ENCODE data around the gene NR4A3. TPM values are rescaled to one million over a fixed set of nuclear protein-coding genes. Genes with fewer than 3 reads are reported as not detected.
A peak's percentile ranks its signal among the peaks of the same experiment; 100 is the strongest.

Gene NR4A3
- 1.3 and 2.1 TPM in 2 replicates for polyA plus RNA-seq (2012; rRNA removed)
- polyA plus RNA-seq (2012; cell fraction: cytosol; rRNA removed), result 0.67 and 1.8 TPM in 2 replicates
- 4.7 and 10.7 TPM in 2 replicates for polyA plus RNA-seq (2012; cell fraction: nucleus; rRNA removed)

DNA sequence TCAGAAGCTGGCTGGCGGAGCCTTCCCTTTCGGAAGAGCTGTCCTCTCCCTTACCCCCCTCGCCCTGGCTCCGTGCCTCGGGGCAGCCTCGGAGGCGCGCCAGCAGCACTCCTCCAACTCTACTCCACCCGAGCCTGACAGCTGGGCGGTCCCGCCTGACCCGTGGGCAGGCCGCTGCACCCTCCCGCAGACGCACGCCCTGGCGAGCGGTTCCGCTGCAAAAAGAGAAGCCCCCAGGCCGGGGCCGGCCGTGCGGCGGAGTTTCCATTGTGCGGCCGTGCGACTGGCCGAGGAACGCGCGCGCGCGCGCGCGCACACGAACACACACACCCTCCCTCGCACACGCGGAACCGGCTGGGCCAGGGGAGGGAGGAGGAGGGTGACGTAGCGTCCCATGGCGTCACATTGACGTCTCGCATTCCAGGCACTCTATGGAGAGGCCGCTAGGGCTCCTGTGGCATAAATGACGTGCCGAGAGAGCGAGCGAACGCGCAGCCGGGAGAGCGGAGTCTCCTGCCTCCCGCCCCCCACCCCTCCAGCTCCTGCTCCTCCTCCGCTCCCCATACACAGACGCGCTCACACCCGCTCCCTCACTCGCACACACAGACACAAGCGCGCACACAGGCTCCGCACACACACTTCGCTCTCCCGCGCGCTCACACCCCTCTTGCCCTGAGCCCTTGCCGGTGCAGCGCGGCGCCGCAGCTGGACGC lies at the start of gene NR4A3:
Gene NR4A3, plus strand, starts transcription at position 490 of the 713 bp plus-strand sequence. CDS start 6,158 bp downstream, outside the sequence.
- Histone ChIP-seq H2AFZ (ENCODE audit: low read depth) (peak within 1 kb of the TSS; percentile 84), H3K27me3 (ENCODE audit: insufficient read depth) (no peaks in the 10 kb centered on the region), H3K4me3 (ENCODE audit: low read depth in 2 of 2, low read length in 1 of 2) (peak within 1 kb of the TSS; percentile 91 to 97), H3K4me2 (peak within 1 kb of the TSS; percentile 95), H3K79me2 (ENCODE audit: insufficient read depth) (peaks cover 15% of the 10 kb centered on the region), H3K9me3 (no peaks in the 10 kb centered on the region), H3K9me2 (no peaks in the 10 kb centered on the region), H3K36me3 (replicated peaks in 1 of 2; ENCODE audit: control insufficient read depth in 1 of 2, insufficient read depth in 2 of 2, low read length in 1 of 2) (no peaks in the 10 kb centered on the region), H3K4me1 (ENCODE audit: control insufficient read depth in 1 of 2, insufficient read depth in 2 of 2, low read depth in 1 of 2, low read length in 1 of 2) (peaks cover 12 to 18% of the 10 kb centered on the region in 2 experiments; a peak in 3 of 4 replicates), H3F3A (replicated peaks; ENCODE audit: insufficient read depth) (peaks cover 28% of the 10 kb centered on the region), H4K20me1 (ENCODE audit: insufficient read depth) (no peaks in the 10 kb centered on the region; the same call in 1 of the 2 replicates), H3K27ac (ENCODE audit: low read depth in 2 of 2, low read length in 1 of 2) (peak within 1 kb of the TSS; percentile 84 to 95), H3K9ac (peak within 1 kb of the TSS; percentile 88)
- CTCF ChIA-PET, result interaction anchor here (0.6 to 1.5 kb wide), 9 partner anchors 9 to 657 kb away, joined by 3 to 4 read pairs (median 3); no protein-coding TSS in a partner anchor
- POLR2A ChIA-PET, result interaction anchor here (0.5 to 2.6 kb wide), 8 partner anchors 84 to 684 kb away, joined by 3 to 13 read pairs (median 4); partner anchors contain the start of genes ALG2, SEC61B and TEX10
- 0% methylated on average over 9 of the region's 75 CpGs for WGBS (ENCODE audit: low lambda C conversion rate)
- DNase-seq, result peak; percentile 91
- TF ChIP-seq POLR2AphosphoS5 (IDR thresholded peaks at IDR 0.05; ENCODE audit: low read depth, low read length), result no peak
- TF ChIP-seq RFX5 (IDR thresholded peaks at IDR 0.05; ENCODE audit: low read length), result 0 out of 2 replicates have a peak, but pooled peaks have one; percentile 10
- TF ChIP-seq EP300 (IDR thresholded peaks at IDR 0.05; ENCODE audit: borderline replicate concordance in 1 of 2, low read depth in 1 of 2, low read length in 1 of 2), result no peak; a peak in 1 of 4 replicates
- TF ChIP-seq FOXM1 (IDR thresholded peaks at IDR 0.05; ENCODE audit: low read depth), result no peak
- TF ChIP-seq ELF1 (IDR thresholded peaks at IDR 0.05), result peak; percentile 61
- TF ChIP-seq, protein P1, sequence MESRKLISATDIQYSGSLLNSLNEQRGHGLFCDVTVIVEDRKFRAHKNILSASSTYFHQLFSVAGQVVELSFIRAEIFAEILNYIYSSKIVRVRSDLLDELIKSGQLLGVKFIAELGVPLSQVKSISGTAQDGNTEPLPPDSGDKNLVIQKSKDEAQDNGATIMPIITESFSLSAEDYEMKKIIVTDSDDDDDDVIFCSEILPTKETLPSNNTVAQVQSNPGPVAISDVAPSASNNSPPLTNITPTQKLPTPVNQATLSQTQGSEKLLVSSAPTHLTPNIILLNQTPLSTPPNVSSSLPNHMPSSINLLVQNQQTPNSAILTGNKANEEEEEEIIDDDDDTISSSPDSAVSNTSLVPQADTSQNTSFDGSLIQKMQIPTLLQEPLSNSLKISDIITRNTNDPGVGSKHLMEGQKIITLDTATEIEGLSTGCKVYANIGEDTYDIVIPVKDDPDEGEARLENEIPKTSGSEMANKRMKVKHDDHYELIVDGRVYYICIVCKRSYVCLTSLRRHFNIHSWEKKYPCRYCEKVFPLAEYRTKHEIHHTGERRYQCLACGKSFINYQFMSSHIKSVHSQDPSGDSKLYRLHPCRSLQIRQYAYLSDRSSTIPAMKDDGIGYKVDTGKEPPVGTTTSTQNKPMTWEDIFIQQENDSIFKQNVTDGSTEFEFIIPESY (IDR thresholded peaks at IDR 0.05; ENCODE audit: borderline replicate concordance, low read depth), result no peak
- TF ChIP-seq EZH2phosphoT487 (IDR thresholded peaks at IDR 0.05; ENCODE audit: borderline replicate concordance, low read depth), result no peak
- no peak for TF ChIP-seq GABPA (IDR thresholded peaks at IDR 0.05; ENCODE audit: low read depth)
- TF ChIP-seq MEF2A (IDR thresholded peaks at IDR 0.05; ENCODE audit: borderline replicate concordance, low read depth), result peak; percentile 38; the same call in 1 of the 2 replicates
- TF ChIP-seq MXI1 (IDR thresholded peaks at IDR 0.05; ENCODE audit: low read depth, low read length), result peak; percentile 82; the same call in 1 of the 2 replicates
- TF ChIP-seq, protein P2, sequence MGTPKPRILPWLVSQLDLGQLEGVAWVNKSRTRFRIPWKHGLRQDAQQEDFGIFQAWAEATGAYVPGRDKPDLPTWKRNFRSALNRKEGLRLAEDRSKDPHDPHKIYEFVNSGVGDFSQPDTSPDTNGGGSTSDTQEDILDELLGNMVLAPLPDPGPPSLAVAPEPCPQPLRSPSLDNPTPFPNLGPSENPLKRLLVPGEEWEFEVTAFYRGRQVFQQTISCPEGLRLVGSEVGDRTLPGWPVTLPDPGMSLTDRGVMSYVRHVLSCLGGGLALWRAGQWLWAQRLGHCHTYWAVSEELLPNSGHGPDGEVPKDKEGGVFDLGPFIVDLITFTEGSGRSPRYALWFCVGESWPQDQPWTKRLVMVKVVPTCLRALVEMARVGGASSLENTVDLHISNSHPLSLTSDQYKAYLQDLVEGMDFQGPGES (IDR thresholded peaks at IDR 0.05; ENCODE audit: low read depth, low read length), result no peak
- no peak for TF ChIP-seq GATA2 (CRISPR knock-in tag; IDR thresholded peaks at IDR 0.05)
- TF ChIP-seq CHD2 (IDR thresholded peaks at IDR 0.05; ENCODE audit: low read length, partially characterized antibody), result peak; percentile 36
- TF ChIP-seq FOXJ3 (CRISPR knock-in tag; IDR thresholded peaks at IDR 0.05), result no peak
- TF ChIP-seq, protein P3, sequence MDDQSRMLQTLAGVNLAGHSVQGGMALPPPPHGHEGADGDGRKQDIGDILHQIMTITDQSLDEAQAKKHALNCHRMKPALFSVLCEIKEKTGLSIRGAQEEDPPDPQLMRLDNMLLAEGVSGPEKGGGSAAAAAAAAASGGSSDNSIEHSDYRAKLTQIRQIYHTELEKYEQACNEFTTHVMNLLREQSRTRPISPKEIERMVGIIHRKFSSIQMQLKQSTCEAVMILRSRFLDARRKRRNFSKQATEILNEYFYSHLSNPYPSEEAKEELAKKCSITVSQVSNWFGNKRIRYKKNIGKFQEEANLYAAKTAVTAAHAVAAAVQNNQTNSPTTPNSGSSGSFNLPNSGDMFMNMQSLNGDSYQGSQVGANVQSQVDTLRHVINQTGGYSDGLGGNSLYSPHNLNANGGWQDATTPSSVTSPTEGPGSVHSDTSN (IDR thresholded peaks at IDR 0.05), result peak; percentile 33
- TF ChIP-seq TAF1 (IDR thresholded peaks at IDR 0.05; ENCODE audit: borderline replicate concordance, low read depth, low read length), result peak; percentile 60; the same call in 1 of the 2 replicates
- peak; percentile 20; the same call in 1 of the 2 replicates for TF ChIP-seq RAD21 (IDR thresholded peaks at IDR 0.05; ENCODE audit: low read length)
- TF ChIP-seq, protein P4, sequence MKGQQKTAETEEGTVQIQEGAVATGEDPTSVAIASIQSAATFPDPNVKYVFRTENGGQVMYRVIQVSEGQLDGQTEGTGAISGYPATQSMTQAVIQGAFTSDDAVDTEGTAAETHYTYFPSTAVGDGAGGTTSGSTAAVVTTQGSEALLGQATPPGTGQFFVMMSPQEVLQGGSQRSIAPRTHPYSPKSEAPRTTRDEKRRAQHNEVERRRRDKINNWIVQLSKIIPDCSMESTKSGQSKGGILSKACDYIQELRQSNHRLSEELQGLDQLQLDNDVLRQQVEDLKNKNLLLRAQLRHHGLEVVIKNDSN (IDR thresholded peaks at IDR 0.05; ENCODE audit: borderline replicate concordance, low read depth), result 0 out of 2 replicates have a peak, but pooled peaks have one; percentile 25
- peak; percentile 74 for TF ChIP-seq RCOR1 (IDR thresholded peaks at IDR 0.05; ENCODE audit: low read length)
- TF ChIP-seq TEAD4 (IDR thresholded peaks at IDR 0.05; ENCODE audit: borderline replicate concordance, insufficient read depth), result peak; percentile 83
- TF ChIP-seq SMC3 (IDR thresholded peaks at IDR 0.05; ENCODE audit: low read depth, low read length), result no peak
- 0 out of 2 replicates have a peak, but pooled peaks have one; percentile 17 for TF ChIP-seq RXRA (IDR thresholded peaks at IDR 0.05; ENCODE audit: borderline replicate concordance, low read depth)
- TF ChIP-seq, protein P5, sequence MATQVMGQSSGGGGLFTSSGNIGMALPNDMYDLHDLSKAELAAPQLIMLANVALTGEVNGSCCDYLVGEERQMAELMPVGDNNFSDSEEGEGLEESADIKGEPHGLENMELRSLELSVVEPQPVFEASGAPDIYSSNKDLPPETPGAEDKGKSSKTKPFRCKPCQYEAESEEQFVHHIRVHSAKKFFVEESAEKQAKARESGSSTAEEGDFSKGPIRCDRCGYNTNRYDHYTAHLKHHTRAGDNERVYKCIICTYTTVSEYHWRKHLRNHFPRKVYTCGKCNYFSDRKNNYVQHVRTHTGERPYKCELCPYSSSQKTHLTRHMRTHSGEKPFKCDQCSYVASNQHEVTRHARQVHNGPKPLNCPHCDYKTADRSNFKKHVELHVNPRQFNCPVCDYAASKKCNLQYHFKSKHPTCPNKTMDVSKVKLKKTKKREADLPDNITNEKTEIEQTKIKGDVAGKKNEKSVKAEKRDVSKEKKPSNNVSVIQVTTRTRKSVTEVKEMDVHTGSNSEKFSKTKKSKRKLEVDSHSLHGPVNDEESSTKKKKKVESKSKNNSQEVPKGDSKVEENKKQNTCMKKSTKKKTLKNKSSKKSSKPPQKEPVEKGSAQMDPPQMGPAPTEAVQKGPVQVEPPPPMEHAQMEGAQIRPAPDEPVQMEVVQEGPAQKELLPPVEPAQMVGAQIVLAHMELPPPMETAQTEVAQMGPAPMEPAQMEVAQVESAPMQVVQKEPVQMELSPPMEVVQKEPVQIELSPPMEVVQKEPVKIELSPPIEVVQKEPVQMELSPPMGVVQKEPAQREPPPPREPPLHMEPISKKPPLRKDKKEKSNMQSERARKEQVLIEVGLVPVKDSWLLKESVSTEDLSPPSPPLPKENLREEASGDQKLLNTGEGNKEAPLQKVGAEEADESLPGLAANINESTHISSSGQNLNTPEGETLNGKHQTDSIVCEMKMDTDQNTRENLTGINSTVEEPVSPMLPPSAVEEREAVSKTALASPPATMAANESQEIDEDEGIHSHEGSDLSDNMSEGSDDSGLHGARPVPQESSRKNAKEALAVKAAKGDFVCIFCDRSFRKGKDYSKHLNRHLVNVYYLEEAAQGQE (IDR thresholded peaks at IDR 0.05; ENCODE audit: low read depth, low read length), result no peak
